WTC11 (cell line): ENCODE data around the gene CD28. TPM values are rescaled to one million over a fixed set of nuclear protein-coding genes. Genes with fewer than 3 reads are reported as not detected.

Experiments
- ATAC-seq: fragments of 200-7000 bp; cut with Tn5 transposase; 2 replicates; pipeline ENCODE4 v1.10.0; 2021; ENCODE audit warnings: mild to moderate bottlenecking, moderate library complexity
- CTCF ChIA-PET: fragments of 300-600 bp; sonication (Branson Sonifier 250); formaldehyde crosslinking; loops from one replicate; lab custom pipeline; 2021; ENCODE audit warnings: antibody characterized with exemption; lab: Charles Lee
- POLR2A ChIA-PET: fragments of 350-600 bp; sonication (Branson Sonifier 250); formaldehyde crosslinking; loops from one replicate; lab custom pipeline; 2021; ENCODE audit warnings: antibody characterized with exemption; lab: Charles Lee
- DNase-seq: peaks from one replicate; pipeline ENCODE4 v3.0.0; 2021; ENCODE audit warnings: low spot score
- H3K27ac Mint-ChIP-seq: 2 replicates; pipeline ENCODE4 v1.8.0; 2021; ENCODE audit warnings: mixed read lengths
- H3K27me3 Mint-ChIP-seq: 2 replicates; pipeline ENCODE4 v1.8.0; 2021; ENCODE audit warnings: low read depth, mild to moderate bottlenecking, moderate library complexity, mixed read lengths
- H3K36me3 Mint-ChIP-seq: 2 replicates; pipeline ENCODE4 v1.8.0; 2021; ENCODE audit warnings: mixed read lengths
- H3K4me1 Mint-ChIP-seq: 2 replicates; pipeline ENCODE4 v1.8.0; 2022; ENCODE audit warnings: mixed read lengths
- H3K4me3 Mint-ChIP-seq: 2 replicates; pipeline ENCODE4 v1.8.0; 2021; ENCODE audit warnings: mild to moderate bottlenecking, moderate library complexity, mixed read lengths
- H3K9me3 Mint-ChIP-seq: 2 replicates; pipeline ENCODE4 v1.8.0; 2021; ENCODE audit warnings: mixed read lengths
- CREB1 ChIP-seq: sonication (generic); formaldehyde crosslinking; IDR thresholded peaks from 2 replicates; pipeline ENCODE4 v1.8.0; 2023; ENCODE audit warnings: mild to moderate bottlenecking, missing genetic modification reagents
- FOXP1 ChIP-seq: sonication (generic); formaldehyde crosslinking; IDR thresholded peaks from 2 replicates; pipeline ENCODE4 v1.8.0; 2022; ENCODE audit warnings: missing genetic modification reagents, mild to moderate bottlenecking, moderate library complexity, borderline replicate concordance
- GRHL2 ChIP-seq: fragments of 250-450 bp; sonication (Bioruptor Pico); IDR thresholded peaks from 2 replicates; pipeline ENCODE4 v1.8.0; 2022; ENCODE audit warnings: mild to moderate bottlenecking, moderate library complexity; ENCODE audit not compliant: insufficient replicate concordance, severe bottlenecking
- HMGA2 ChIP-seq: fragments of 250-450 bp; sonication (Bioruptor Pico); IDR thresholded peaks from 2 replicates; pipeline ENCODE4 v1.4.0; 2021; ENCODE audit warnings: mild to moderate bottlenecking, moderate library complexity
- NFATC4 ChIP-seq: fragments of 250-450 bp; sonication (Bioruptor Pico); IDR thresholded peaks from 2 replicates; pipeline ENCODE4 v1.9.0; 2021; ENCODE audit warnings: mild to moderate bottlenecking
- PRRX2 ChIP-seq: fragments of 250-450 bp; sonication (Bioruptor Pico); IDR thresholded peaks from 2 replicates; pipeline ENCODE4 v1.8.0; 2021; ENCODE audit warnings: mild to moderate bottlenecking
- RELA ChIP-seq: sonication (generic); formaldehyde crosslinking; IDR thresholded peaks from 2 replicates; pipeline ENCODE4 v1.8.1; 2022; ENCODE audit warnings: missing genetic modification reagents, mild to moderate bottlenecking, borderline replicate concordance
- SMAD3 ChIP-seq: sonication (generic); formaldehyde crosslinking; IDR thresholded peaks from 2 replicates; pipeline ENCODE4 v1.8.0; 2022; ENCODE audit warnings: missing genetic modification reagents, mild to moderate bottlenecking, borderline replicate concordance
- SOX15 ChIP-seq: fragments of 250-450 bp; sonication (Bioruptor Pico); IDR thresholded peaks from 2 replicates; pipeline ENCODE4 v1.9.0; 2021; ENCODE audit warnings: mild to moderate bottlenecking
- ZNF396 ChIP-seq: fragments of 250-450 bp; sonication (Bioruptor Pico); IDR thresholded peaks from 2 replicates; pipeline ENCODE4 v1.8.0; 2021; ENCODE audit warnings: mild to moderate bottlenecking, moderate library complexity, borderline replicate concordance
- total RNA-seq: library from RNA; stranded (reverse); gene quantifications from 3 replicates; pipeline ENCODE4 v1.2.3, GENCODE V29; 2021
- TF ChIP-seq, protein P1 (sequence below): sonication (generic); formaldehyde crosslinking; IDR thresholded peaks from 2 replicates; pipeline ENCODE4 v1.8.0; 2023; ENCODE audit warnings: missing genetic modification reagents
- TF ChIP-seq, protein P2 (sequence below): sonication (generic); formaldehyde crosslinking; IDR thresholded peaks from 2 replicates; pipeline ENCODE4 v1.8.1; 2023; ENCODE audit warnings: mild to moderate bottlenecking, moderate library complexity, missing genetic modification reagents
- TF ChIP-seq, protein P3 (sequence below): sonication (generic); formaldehyde crosslinking; IDR thresholded peaks from 2 replicates; pipeline ENCODE4 v1.8.1; 2022; ENCODE audit warnings: missing genetic modification reagents, borderline replicate concordance
- TF ChIP-seq, protein P4 (sequence below): sonication (generic); formaldehyde crosslinking; conservative IDR thresholded peaks from 2 replicates; pipeline ENCODE4 v1.8.1; 2023; ENCODE audit warnings: mild to moderate bottlenecking, low read depth, missing genetic modification reagents, moderate library complexity
- TF ChIP-seq, protein P5 (sequence below): sonication (generic); formaldehyde crosslinking; conservative IDR thresholded peaks from 2 replicates; pipeline ENCODE4 v1.8.1; 2022; ENCODE audit warnings: mild to moderate bottlenecking, missing genetic modification reagents
- TF ChIP-seq, protein P6 (sequence below): sonication (generic); formaldehyde crosslinking; IDR thresholded peaks from 2 replicates; pipeline ENCODE4 v1.8.1; 2023; ENCODE audit warnings: mild to moderate bottlenecking, missing genetic modification reagents
- TF ChIP-seq, protein P7 (sequence below): sonication (generic); formaldehyde crosslinking; IDR thresholded peaks from 2 replicates; pipeline ENCODE4 v1.8.0; 2022; ENCODE audit warnings: mild to moderate bottlenecking, missing genetic modification reagents
- TF ChIP-seq, protein P8 (sequence below): fragments of 250-450 bp; sonication (Bioruptor Pico); conservative IDR thresholded peaks from 2 replicates; pipeline ENCODE4 v1.9.0; 2021; ENCODE audit warnings: mild to moderate bottlenecking

Gene CD28
- total RNA-seq, 1 experiment from 2014 or later = 0.11 TPM

DNA sequence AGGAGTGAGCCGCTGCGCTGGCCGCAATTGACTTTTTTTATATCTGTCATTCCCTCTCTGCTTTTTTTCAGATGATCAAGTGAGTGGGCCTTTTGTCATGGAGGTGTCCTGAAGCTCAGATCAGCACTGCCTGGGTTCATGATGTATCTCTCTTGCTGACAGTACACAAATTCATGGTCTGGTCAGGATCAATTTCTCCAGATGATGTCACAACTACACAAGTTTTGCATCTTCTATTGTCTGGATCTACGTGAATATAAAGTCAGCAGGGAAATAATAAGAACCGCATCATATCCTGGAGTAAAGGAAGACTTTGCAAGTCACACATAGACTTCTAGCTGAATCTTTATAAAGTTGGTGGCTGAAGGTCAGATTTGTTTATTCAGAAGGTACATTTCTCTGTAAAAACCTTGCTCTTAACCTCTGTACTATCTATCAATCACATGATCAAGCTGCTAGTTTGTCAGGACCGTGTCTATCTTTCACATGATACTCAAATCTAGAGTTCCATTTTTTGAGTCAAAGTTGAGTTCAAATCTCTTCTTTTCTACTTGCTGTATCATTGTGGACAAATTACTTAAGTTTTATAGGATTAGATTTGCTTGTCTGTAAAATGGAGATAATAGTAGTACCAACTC, 13.1 kb upstream of the CD28 start:
- H3K4me1 Mint-ChIP-seq = peaks cover 9% of the 10 kb centered on the region
- no peaks in the 10 kb centered on the region for H3K36me3 Mint-ChIP-seq
- ATAC-seq (no peak), DNase-seq (no peak)
- no peak overlapping the region for H3K4me3 Mint-ChIP-seq
- POLR2A ChIA-PET = no interaction called here
- TF ChIP-seq, protein P1, sequence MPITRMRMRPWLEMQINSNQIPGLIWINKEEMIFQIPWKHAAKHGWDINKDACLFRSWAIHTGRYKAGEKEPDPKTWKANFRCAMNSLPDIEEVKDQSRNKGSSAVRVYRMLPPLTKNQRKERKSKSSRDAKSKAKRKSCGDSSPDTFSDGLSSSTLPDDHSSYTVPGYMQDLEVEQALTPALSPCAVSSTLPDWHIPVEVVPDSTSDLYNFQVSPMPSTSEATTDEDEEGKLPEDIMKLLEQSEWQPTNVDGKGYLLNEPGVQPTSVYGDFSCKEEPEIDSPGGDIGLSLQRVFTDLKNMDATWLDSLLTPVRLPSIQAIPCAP (CRISPR knock-in tag) = no peak
- TF ChIP-seq, protein P2, sequence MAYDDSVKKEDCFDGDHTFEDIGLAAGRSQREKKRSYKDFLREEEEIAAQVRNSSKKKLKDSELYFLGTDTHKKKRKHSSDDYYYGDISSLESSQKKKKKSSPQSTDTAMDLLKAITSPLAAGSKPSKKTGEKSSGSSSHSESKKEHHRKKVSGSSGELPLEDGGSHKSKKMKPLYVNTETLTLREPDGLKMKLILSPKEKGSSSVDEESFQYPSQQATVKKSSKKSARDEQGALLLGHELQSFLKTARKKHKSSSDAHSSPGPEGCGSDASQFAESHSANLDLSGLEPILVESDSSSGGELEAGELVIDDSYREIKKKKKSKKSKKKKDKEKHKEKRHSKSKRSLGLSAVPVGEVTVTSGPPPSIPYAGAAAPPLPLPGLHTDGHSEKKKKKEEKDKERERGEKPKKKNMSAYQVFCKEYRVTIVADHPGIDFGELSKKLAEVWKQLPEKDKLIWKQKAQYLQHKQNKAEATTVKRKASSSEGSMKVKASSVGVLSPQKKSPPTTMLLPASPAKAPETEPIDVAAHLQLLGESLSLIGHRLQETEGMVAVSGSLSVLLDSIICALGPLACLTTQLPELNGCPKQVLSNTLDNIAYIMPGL = no peak
- no peak for TF ChIP-seq SMAD3
- TF ChIP-seq FOXP1 (CRISPR knock-in tag) = no peak
- TF ChIP-seq, protein P3, sequence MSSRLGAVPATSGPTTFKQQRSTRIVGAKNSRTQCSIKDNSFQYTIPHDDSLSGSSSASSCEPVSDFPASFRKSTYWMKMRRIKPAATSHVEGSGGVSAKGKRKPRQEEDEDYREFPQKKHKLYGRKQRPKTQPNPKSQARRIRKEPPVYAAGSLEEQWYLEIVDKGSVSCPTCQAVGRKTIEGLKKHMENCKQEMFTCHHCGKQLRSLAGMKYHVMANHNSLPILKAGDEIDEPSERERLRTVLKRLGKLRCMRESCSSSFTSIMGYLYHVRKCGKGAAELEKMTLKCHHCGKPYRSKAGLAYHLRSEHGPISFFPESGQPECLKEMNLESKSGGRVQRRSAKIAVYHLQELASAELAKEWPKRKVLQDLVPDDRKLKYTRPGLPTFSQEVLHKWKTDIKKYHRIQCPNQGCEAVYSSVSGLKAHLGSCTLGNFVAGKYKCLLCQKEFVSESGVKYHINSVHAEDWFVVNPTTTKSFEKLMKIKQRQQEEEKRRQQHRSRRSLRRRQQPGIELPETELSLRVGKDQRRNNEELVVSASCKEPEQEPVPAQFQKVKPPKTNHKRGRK (CRISPR knock-in tag) = no peak
- TF ChIP-seq, protein P4, sequence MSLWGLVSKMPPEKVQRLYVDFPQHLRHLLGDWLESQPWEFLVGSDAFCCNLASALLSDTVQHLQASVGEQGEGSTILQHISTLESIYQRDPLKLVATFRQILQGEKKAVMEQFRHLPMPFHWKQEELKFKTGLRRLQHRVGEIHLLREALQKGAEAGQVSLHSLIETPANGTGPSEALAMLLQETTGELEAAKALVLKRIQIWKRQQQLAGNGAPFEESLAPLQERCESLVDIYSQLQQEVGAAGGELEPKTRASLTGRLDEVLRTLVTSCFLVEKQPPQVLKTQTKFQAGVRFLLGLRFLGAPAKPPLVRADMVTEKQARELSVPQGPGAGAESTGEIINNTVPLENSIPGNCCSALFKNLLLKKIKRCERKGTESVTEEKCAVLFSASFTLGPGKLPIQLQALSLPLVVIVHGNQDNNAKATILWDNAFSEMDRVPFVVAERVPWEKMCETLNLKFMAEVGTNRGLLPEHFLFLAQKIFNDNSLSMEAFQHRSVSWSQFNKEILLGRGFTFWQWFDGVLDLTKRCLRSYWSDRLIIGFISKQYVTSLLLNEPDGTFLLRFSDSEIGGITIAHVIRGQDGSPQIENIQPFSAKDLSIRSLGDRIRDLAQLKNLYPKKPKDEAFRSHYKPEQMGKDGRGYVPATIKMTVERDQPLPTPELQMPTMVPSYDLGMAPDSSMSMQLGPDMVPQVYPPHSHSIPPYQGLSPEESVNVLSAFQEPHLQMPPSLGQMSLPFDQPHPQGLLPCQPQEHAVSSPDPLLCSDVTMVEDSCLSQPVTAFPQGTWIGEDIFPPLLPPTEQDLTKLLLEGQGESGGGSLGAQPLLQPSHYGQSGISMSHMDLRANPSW (CRISPR knock-in tag) = no peak
- TF ChIP-seq, protein P5, sequence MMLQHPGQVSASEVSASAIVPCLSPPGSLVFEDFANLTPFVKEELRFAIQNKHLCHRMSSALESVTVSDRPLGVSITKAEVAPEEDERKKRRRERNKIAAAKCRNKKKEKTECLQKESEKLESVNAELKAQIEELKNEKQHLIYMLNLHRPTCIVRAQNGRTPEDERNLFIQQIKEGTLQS (CRISPR knock-in tag) = no peak
- TF ChIP-seq, protein P6, sequence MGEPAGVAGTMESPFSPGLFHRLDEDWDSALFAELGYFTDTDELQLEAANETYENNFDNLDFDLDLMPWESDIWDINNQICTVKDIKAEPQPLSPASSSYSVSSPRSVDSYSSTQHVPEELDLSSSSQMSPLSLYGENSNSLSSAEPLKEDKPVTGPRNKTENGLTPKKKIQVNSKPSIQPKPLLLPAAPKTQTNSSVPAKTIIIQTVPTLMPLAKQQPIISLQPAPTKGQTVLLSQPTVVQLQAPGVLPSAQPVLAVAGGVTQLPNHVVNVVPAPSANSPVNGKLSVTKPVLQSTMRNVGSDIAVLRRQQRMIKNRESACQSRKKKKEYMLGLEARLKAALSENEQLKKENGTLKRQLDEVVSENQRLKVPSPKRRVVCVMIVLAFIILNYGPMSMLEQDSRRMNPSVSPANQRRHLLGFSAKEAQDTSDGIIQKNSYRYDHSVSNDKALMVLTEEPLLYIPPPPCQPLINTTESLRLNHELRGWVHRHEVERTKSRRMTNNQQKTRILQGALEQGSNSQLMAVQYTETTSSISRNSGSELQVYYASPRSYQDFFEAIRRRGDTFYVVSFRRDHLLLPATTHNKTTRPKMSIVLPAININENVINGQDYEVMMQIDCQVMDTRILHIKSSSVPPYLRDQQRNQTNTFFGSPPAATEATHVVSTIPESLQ (CRISPR knock-in tag) = no peak
- TF ChIP-seq ZNF396 (CRISPR knock-in tag) = no peak
- no peak for TF ChIP-seq HMGA2 (CRISPR knock-in tag)
- TF ChIP-seq, protein P7, sequence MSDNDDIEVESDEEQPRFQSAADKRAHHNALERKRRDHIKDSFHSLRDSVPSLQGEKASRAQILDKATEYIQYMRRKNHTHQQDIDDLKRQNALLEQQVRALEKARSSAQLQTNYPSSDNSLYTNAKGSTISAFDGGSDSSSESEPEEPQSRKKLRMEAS (CRISPR knock-in tag) = no peak
- TF ChIP-seq RELA = no peak
- TF ChIP-seq SOX15 (CRISPR knock-in tag) = no peak
- TF ChIP-seq GRHL2 (CRISPR knock-in tag) = no peak
- TF ChIP-seq NFATC4 (CRISPR knock-in tag) = no peak
- TF ChIP-seq CREB1 (CRISPR knock-in tag) = no peak
- TF ChIP-seq, protein P8, sequence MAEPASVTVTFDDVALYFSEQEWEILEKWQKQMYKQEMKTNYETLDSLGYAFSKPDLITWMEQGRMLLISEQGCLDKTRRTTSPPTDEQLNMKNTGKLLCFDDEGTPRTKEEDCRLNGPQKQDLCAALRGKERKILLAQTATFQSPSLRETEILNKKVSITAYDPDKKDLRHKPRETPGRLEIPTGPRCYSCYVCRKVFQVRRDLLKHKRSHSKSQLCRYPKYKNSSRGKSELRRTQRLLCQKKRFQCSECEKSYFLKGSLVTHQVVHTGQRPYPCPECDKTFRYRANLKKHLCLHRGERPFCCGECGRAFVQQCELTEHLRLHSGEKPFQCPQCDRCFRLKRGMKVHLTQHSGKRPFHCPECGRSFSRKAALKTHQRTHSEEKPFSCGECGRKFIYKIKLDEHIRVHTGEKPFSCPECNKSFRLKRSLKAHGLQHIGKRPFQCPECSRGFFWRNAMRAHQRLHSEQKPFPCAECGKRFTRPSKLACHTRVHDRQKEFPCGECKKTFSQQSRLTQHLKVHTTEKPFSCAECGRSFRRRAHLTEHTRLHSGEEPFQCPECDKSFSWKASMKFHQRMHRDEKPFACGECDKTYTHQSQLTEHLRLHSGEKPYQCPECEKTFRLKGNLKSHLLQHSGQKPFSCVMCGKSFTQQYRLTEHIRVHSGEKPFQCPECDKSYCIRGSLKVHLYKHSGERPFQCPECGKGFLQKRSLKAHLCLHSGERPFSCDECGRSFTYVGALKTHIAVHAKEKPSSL (CRISPR knock-in tag) = no peak
- TF ChIP-seq PRRX2 (CRISPR knock-in tag) = no peak
- H3K9me3 Mint-ChIP-seq = no peaks in the 10 kb centered on the region
- CTCF ChIA-PET = interaction anchor here (0.7 kb wide), 1 partner anchor 89 kb away, joined by 3 read pairs; no protein-coding TSS in a partner anchor
- no peak overlapping the region for H3K27ac Mint-ChIP-seq
- H3K27me3 Mint-ChIP-seq = no peaks in the 10 kb centered on the region
